Measurements from ENCODE around the gene EEF1AKMT3.
"Not testable (repeated sequence)": the region's sequence is repeated elsewhere in the genome, so short reads cannot be mapped to it uniquely, and the experiment has no call there.

The EEF1AKMT3 gene

GRCh38 chr12:57783861-57784260 lies 11.4 kb downstream of the EEF1AKMT3 start:
- DNase-seq: no peak

GRCh38 chr12:57793920-57794319 lies 21.5 kb downstream of the EEF1AKMT3 start:
- no peak for DNase-seq

DNA sequence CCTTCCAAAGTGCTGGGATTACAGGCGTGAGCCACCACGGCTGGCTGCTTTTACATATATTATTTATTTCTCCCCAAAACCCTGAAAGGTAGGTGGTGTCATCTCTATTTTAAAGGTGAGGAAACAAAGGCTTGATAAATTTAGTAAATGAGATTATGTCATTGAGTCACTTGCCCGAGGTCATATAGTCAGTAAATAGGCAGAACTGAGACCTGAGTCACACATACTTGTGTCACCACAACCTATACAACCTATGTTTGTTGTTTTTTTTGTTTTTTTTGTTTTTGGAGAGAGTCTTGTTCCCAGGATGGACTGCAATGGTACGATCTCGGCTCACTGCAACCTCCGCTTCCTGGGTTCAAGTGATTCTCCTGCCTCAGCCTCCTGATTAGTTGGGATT lies 22.9 kb downstream of the EEF1AKMT3 start:
- no peak for DNase-seq

DNA sequence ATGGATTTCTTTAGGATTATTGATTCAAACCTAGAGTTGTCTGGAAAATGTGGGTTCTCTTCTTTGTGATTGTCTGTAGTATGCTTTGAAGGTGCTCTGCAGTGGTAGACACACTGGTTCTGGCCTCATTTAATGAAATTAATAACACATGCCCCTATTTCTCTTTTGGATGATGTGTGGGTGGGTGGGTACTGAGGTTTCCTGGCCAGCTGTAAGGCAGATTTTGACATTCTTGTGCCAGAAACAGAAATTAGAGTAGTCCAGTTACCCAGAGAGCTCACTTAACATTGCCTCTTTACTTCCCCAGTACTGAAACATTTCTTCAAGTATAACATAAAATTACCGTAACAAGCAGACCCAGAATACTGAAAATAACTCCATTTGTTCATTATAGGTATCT lies 24.6 kb downstream of the EEF1AKMT3 start:
- no peak for DNase-seq

GRCh38 chr12:57797933-57798332 lies 25.5 kb downstream of the EEF1AKMT3 start:
- no peak for DNase-seq

GRCh38 chr12:57800965-57801364 lies 28.6 kb downstream of the EEF1AKMT3 start:
- DNase-seq: no peak

- DNase-seq: no peak
Observed at GRCh38 chr12:57802607-57803006, 30.2 kb downstream of the EEF1AKMT3 start.

DNA sequence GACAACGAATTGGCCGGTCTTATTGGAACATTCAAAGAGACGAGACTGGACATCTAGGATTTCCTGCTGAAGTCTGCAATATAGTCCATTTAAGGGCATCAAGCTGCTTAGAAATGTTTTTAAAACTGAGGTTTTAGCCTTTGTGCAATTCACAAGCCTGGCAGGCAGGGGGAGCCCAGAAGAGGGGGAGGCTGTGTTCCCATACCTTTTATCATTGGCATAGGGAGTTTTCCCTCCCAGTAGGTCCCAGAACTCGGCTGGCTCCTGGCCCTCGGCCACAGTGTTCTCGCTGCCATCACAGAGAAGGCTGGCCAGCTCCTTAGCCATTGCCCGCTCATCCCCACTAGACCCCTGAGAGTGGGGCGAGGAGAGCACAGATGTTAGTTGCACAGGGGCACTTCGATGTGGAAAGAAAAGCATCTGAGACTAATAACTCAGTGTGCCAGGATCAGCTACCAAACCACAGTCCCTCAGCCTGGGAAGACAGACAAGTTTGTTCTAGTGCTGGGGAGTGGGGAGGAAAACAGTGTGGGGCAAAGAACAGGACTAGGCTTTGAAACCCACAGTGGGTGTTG lies 31.0 kb downstream of the EEF1AKMT3 start:
- peak; percentile 43 for DNase-seq

GRCh38 chr12:57806677-57807076 lies 34.3 kb downstream of the EEF1AKMT3 start:
- no peak for DNase-seq

GRCh38 chr12:57807285-57807684 lies 34.9 kb downstream of the EEF1AKMT3 start:
- DNase-seq: no peak

DNA sequence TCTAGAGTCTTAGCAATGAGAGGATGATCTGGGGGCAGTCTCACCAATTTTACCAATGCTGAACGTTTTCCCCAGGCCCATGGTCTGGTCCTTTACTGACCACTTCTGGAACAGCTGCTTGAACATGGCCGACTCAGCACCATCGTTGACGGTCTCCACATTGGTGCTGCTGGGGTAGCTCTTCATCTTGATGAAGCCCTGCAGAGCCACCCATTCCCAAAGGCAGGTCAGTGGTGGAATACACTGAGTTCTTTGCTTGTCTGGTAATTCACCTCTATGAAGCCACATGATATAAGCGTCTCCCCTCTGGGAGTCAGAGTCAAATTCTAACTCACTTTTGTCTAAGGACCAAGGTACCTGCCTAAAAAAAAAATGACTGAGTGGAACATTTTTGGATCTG lies 35.9 kb downstream of the EEF1AKMT3 start:
- no peak for DNase-seq

- no peak for DNase-seq
Observed at GRCh38 chr12:57809425-57809824, 37.0 kb downstream of the EEF1AKMT3 start.

DNA sequence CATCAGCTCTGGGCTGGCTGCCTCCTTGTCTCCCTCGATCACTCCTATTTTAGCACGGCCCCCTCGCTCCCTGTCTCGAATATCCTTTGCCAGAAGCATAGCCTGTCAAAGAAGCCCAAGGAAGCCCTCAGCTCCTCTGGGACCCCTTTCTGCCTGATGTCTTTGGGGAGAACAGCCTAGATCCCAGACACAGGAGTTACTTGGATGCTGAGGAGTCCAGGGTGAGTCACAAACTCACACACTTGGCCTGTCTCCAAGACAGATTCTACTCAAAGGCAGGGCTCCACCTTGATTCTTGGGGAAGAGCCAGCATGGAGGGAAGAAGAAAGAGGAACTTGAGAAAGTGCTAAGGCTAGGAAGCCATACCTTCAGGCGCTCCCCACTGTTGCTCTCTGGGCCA lies 38.0 kb downstream of the EEF1AKMT3 start:
- no peak for DNase-seq

- no peak for DNase-seq
Observed at GRCh38 chr12:57811028-57811755, 38.8 kb downstream of the EEF1AKMT3 start.

GRCh38 chr12:57813111-57813970 lies 40.9 kb downstream of the EEF1AKMT3 start:
- no peak for DNase-seq

DNA sequence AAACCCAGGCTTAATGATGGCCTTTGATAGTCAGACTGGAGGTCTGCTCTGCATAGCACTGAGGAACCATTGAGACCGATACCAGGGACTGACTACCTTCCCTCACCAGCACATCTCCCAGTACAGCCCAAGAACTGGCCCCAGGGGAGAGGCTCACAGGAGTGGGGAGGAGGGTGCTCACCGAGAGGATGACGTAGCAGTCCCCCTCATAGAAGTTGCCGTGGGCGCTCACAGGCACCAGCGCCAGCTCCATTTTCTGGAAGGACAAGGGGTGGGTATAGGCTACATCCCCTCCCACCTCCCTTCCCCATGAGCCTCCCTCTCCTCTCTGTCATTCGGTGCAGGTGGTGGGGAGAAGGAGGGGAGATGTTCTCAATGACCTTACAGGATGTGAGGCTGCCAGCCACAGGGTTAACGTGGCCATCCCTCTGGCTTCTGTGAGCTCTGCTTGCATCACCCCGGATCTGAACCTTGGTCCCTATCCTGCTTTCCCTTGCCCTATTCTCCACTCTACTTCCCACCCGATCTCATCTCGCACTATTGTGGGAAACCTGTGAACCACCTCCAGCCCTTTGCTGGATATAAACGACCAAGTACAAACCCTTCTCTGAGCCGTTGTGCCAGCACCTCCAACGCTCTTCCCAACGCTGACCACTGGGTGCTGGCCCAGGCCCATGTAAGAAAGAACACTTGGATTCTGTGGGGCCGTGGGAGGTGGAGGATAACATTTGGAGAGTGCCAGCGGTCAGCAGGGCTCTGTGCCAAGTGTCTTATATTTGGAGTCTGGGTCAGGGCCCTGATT lies 41.8 kb downstream of the EEF1AKMT3 start:
- no peak for DNase-seq

- DNase-seq: no peak
Observed at GRCh38 chr12:57815177-57816000, 43.0 kb downstream of the EEF1AKMT3 start.

DNA sequence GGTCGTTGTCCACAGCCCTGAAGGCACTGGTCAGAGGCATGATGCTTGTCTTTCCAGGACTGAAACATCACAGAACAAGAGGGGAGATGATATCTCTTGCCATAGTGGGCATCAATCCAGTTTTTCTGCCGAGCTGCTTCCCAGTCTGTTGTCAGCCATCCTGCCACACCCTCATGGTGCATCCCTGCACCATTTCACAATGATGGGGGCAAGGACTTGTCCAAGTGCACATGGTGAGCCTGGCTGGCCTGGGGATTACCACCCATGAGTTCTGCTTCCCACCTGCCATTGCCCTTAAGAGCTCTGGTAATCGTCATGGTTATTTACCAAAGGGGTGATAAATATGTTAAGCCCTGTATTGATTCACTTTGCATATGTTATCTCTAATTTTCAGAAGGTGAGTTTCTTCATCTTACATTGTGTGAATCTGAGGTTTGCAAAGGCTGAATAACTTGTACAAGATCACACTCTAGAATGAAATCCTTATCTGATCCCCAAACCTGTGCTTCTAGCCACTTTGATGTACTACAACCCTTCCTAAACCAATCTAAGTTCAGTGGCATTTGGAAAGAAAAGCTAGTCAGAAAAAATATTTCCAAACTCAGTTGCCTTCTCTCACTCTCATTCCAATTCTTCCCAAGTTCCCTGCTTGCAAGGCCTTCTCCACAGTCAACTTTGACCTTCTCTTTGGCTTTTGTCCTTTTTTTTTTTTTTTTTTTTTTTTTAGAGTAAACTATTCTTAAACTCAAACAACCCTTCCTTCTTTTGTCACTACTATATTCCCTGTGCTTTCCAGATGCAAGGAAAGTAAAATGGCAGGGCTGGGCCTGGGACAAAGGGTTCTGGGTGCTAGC lies 43.8 kb downstream of the EEF1AKMT3 start:
- no peak for DNase-seq

- no peak for DNase-seq
Observed at GRCh38 chr12:57816855-57817151, 44.4 kb downstream of the EEF1AKMT3 start.

DNA sequence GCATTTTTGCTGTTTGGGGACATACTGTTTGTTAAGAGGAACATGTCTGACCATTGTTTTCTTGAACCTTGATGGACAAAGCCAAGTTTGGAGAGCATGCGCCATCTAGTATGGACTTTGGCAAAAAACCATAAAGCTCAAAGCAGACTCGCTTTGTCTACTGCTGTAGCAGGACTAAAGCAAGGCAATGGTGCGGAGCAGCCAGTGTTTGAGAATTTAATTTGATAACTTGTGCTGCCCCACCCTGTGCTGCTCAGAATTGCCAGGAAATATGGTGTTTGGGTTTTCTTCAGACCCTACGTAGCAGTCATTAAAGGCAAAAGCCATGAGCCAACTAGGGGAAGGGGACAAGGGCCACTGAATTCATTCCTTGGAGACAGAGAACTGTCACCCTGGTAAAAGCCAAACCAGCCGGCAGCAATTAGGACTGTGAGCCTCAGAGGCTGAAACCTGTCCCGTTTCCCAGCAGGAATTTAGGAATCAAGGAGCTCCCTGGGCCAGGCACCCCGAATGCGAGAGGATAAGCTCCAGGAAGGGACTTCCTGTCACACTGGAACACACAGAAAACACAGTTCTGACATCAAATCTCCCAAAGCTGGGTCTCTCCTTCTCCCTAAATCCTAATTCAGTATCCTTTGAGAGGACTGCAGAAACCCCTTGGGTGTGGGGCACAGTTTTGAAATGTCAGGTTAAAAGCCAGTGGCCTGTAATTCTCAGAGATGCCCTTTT lies 45.0 kb downstream of the EEF1AKMT3 start:
- DNase-seq: no peak

GRCh38 chr12:57817990-57818331 lies 45.5 kb downstream of the EEF1AKMT3 start:
- DNase-seq: not testable (repeated sequence)
